Spleen (tissue), 7 donors: ENCODE results near the gene ELL3.

Experiments
- POLR2A ChIP-seq, 3 donors: fragments of 450-650 bp; IDR thresholded peaks; one replicate each; pipeline ENCODE4 v1.5.1; 2017; ENCODE audit warnings: antibody characterized with exemption in 3 of 3, mild to moderate bottlenecking in 1 of 3
- TF ChIP-seq, protein P1 (sequence below), 11 experiments: fragments of 200-600 bp in 7 of 11; fragments of 450-650 bp in 4 of 11; sonication (generic) in 4 of 11; IDR thresholded peaks in 8 of 11; conservative IDR thresholded peaks in 3 of 11; 1 replicate in 7 of 11; 2 replicates in 4 of 11; pipeline versions ENCODE4 v1.4.0 to v1.8.0; 2016 to 2021; ENCODE audit warnings: antibody characterized with exemption in 11 of 11, inconsistent platforms in 4 of 11, mild to moderate bottlenecking in 1 of 11
- donor health status: DM: no; HTN: no; CAD: no; lungs with moderate emphysema.
- donor health status: DM: no; HTN: no; CAD: no.
- donor health status: DM: no; HTN: no; CAD: no.

GRCh38 chr15:43795197-43795596, 18.4 kb upstream of the ELL3 start:
- TF ChIP-seq, protein P1, sequence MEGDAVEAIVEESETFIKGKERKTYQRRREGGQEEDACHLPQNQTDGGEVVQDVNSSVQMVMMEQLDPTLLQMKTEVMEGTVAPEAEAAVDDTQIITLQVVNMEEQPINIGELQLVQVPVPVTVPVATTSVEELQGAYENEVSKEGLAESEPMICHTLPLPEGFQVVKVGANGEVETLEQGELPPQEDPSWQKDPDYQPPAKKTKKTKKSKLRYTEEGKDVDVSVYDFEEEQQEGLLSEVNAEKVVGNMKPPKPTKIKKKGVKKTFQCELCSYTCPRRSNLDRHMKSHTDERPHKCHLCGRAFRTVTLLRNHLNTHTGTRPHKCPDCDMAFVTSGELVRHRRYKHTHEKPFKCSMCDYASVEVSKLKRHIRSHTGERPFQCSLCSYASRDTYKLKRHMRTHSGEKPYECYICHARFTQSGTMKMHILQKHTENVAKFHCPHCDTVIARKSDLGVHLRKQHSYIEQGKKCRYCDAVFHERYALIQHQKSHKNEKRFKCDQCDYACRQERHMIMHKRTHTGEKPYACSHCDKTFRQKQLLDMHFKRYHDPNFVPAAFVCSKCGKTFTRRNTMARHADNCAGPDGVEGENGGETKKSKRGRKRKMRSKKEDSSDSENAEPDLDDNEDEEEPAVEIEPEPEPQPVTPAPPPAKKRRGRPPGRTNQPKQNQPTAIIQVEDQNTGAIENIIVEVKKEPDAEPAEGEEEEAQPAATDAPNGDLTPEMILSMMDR (IDR thresholded peaks at IDR 0.05 in 8 of 11, conservative IDR thresholded peaks at IDR 0.05 in 3 of 11) = no peak
- TF ChIP-seq POLR2A (IDR thresholded peaks at IDR 0.05) = no peak
